HL-60/S4 treated with phorbol 12-myristate 13-acetate at 8.2 ng/mL for 4 days and 3 days (cell line): ENCODE data around the gene PHLPP1.

ENCODE experiments used
- in situ Hi-C: fragments of 300-500 bp; cut with MboI; formaldehyde crosslinking; loops from 2 replicates; pipeline ENCODE4 v1.15.0; 2022; ENCODE audit warnings: low sequenced_read_pairs

PHLPP1 gene

GRCh38 chr18:62919109-62919838, 203.9 kb downstream of the PHLPP1 start:
- in situ Hi-C loops, result no loop called here

GRCh38 chr18:62925031-62925688, 209.8 kb downstream of the PHLPP1 start:
- in situ Hi-C loops, result no loop called here

GRCh38 chr18:62928326-62928725, 213.0 kb downstream of the PHLPP1 start:
- in situ Hi-C loops, result no loop called here

GRCh38 chr18:62933261-62933887, 218.0 kb downstream of the PHLPP1 start:
- in situ Hi-C loops, result no loop called here

- in situ Hi-C loops, result no loop called here
Measured at GRCh38 chr18:62935994-62936393, 220.7 kb downstream of the PHLPP1 start.

- in situ Hi-C loops, result no loop called here
Measured at GRCh38 chr18:62937065-62937464, 221.7 kb downstream of the PHLPP1 start.

GRCh38 chr18:62938006-62938405, 222.7 kb downstream of the PHLPP1 start:
- in situ Hi-C loops, result no loop called here

- in situ Hi-C loops, result no loop called here
Measured at GRCh38 chr18:62938487-62938886, 223.1 kb downstream of the PHLPP1 start.

GRCh38 chr18:62939433-62939832, 224.1 kb downstream of the PHLPP1 start:
- in situ Hi-C loops, result no loop called here

GRCh38 chr18:62939926-62940325, 224.6 kb downstream of the PHLPP1 start:
- in situ Hi-C loops, result no loop called here

- in situ Hi-C loops, result no loop called here
Measured at GRCh38 chr18:62942578-62942977, 227.2 kb downstream of the PHLPP1 start.

GRCh38 chr18:62944454-62944853, 229.1 kb downstream of the PHLPP1 start:
- in situ Hi-C loops, result no loop called here

GRCh38 chr18:62948788-62949187, 233.4 kb downstream of the PHLPP1 start:
- in situ Hi-C loops, result no loop called here

- in situ Hi-C loops, result no loop called here
Measured at GRCh38 chr18:62950246-62950645, 234.9 kb downstream of the PHLPP1 start.

GRCh38 chr18:62952807-62953206, 237.5 kb downstream of the PHLPP1 start:
- in situ Hi-C loops, result no loop called here

- in situ Hi-C loops, result no loop called here
Measured at GRCh38 chr18:62953663-62954062, 238.3 kb downstream of the PHLPP1 start.

GRCh38 chr18:62954366-62954765, 239.0 kb downstream of the PHLPP1 start:
- in situ Hi-C loops, result no loop called here

- in situ Hi-C loops, result no loop called here
Measured at GRCh38 chr18:62957885-62958472, 242.6 kb downstream of the PHLPP1 start.

- in situ Hi-C loops, result no loop called here
Measured at GRCh38 chr18:62959481-62959880, 244.1 kb downstream of the PHLPP1 start.

- in situ Hi-C loops, result no loop called here
Measured at GRCh38 chr18:62963507-62963906, 248.2 kb downstream of the PHLPP1 start.

- in situ Hi-C loops, result no loop called here
Measured at GRCh38 chr18:62964432-62964831, 249.1 kb downstream of the PHLPP1 start.

GRCh38 chr18:62967089-62967488, 251.7 kb downstream of the PHLPP1 start:
- in situ Hi-C loops, result no loop called here
